Measurements from ENCODE around the gene CASK.
A peak's percentile ranks its signal among the peaks of the same experiment; 100 is the strongest.
"Not testable (repeated sequence)": the region's sequence is repeated elsewhere in the genome, so short reads cannot be mapped to it uniquely, and the experiment has no call there.

Gene CASK

GRCh38 chrX:41684940-41685339 is 238.4 kb downstream of the CASK start:
- DNase-seq, result no peak

DNA sequence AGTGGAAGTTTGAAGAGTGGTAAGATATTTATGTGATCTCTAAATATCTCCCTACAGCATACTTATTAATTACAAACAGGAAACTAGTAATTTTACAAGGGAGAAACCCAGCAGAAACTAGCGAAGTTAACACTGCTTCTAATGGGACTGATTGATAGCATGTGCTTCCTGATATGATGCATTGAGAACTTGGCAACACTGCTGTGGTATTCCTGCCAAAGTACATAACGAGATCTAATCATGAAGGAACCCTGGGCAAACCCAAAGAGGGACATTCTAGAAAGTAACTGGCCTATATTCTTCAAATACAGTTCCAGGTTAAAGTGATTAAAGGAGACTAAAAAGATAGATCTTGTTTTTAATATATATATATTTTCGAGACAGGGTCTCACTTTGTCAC is 239.2 kb downstream of the CASK start:
- peak; percentile 3 for DNase-seq

GRCh38 chrX:41677183-41678060 is 245.9 kb downstream of the CASK start:
- DNase-seq, result no peak

GRCh38 chrX:41676361-41676760 is 247.0 kb downstream of the CASK start:
- DNase-seq, result not testable (repeated sequence)

DNA sequence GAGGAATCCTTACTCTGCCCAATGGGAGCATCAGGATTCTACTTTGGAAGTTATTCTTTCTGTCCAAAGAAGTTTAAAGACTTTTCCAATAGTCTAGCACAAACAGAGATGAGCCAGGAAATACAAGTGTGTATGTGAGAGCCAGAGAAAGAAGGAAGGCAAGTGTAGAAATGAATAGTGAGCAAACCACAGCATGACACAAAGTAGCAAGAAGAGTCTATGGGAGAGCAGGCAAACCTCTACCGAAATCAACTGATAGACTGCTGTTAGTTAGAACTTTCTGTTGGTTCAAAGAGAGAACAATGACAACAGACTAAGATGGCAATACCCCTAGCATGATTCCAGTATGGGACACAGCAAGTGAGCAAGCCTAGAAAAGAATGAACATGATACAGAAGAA is 250.7 kb downstream of the CASK start:
- no peak for DNase-seq

GRCh38 chrX:41671082-41671481 is 252.3 kb downstream of the CASK start:
- no peak for DNase-seq

- no peak for DNase-seq
Observed at GRCh38 chrX:41670112-41670511, 253.2 kb downstream of the CASK start.

DNA sequence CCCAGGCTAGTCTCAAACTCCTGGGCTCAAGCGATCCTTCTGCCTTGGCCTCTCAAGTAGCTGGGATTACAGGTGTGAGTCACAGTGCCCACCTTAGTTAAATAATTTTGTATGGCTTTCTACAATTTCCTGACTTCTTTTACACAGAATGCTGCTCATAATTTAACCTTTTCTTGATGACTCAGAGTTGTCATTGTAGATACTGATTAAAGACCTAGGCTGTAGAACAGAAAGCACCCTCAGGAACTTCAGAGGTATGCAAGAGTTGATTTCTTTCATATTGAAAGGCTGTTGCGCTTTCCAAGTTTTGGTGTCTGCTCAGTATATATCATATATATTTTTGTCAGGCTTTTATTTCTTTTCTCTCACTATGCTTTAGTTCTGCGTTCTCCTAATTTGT is 255.7 kb downstream of the CASK start:
- DNase-seq, result no peak

DNA sequence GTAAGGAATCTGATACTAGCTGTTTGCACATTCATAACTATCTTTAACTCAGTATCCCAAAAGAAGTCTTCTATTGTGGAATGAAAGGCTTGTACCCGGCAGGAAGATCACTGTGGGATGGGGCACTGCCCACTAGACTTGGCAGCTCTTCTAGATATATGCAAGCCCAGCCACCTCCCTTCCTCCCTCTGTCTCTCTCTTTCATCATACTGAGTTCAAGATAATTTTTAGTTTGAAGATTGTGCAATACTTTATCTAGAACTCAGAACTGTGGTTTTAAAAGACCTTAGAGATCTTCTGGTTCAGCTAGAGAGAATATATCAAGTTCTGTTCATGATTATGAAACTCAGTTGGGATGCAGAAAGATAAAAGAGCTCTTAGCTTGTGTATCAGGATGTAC is 257.1 kb downstream of the CASK start:
- DNase-seq, result no peak

- DNase-seq, result no peak
Observed at GRCh38 chrX:41665686-41666085, 257.7 kb downstream of the CASK start.

- no peak for DNase-seq
Observed at GRCh38 chrX:41664908-41665307, 258.4 kb downstream of the CASK start.

DNA sequence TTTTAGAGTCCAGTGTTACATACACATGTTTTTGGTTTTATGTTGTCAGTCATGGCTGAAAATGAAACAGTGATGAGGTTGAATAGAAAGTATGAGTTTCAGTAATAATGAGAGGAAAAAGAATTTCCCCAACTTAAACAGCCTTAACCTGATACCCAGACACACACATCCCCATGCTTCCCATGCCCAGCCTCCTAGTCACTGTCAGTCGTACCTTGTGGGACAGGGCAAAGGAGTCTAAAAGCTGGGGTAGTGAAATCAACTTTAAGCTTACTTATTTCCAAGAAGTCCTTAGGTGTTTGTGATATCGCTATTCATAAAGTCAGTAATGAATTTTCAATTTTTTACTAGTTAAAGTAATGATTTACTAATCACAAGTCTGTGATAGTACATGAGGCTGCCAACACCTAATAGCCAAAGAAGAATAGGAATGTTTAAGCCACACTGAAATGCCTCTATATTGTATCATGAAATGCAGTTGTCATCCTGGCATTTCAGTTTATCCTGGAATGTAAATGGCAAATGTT is 258.9 kb downstream of the CASK start:
- DNase-seq, result no peak

- DNase-seq, result peak; percentile 80
Observed at GRCh38 chrX:41661366-41662095, 261.8 kb downstream of the CASK start.

GRCh38 chrX:41655631-41656030 is 267.7 kb downstream of the CASK start:
- DNase-seq, result no peak

DNA sequence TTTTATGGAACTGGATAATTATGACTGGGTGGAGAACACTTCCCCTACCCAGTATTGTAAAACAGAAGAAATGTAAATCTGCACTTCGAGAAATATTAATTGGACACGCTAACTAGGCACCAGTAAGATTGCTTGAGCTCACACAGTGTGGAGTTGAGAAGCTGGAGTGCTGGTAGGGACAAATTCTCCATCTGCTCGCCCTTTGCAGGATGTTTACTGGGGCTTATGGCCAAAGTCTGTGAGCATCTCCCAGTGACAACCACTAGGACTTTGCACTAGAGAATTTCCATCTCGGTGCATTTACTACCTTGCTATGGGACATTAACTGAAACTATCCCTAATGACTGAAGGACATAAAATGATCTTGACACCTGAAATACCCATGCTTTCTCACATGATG is 268.3 kb downstream of the CASK start:
- no peak for DNase-seq

DNA sequence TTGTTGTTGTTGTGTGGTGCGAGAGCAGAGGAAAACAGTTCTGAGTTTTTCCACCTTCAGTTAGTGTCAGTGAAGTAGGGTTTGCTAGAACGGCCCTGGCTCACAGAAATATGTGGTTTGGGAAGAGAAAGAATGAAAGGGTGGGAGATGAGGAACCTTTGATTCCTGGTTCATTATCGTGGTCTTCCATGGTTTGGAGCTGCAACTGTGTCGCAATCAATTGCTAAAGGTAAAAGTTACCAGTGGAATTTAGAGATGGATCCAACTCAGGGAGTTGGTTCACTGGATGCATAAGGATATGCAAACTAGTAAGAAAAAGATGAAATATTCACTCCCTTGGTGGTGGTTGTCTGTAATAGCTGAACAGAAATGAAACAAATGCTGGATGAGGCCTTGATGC is 270.2 kb downstream of the CASK start:
- DNase-seq, result no peak

GRCh38 chrX:41646201-41646600 is 277.2 kb downstream of the CASK start:
- not testable (repeated sequence) for DNase-seq

GRCh38 chrX:41634284-41634683 is 289.1 kb downstream of the CASK start:
- no peak for DNase-seq

GRCh38 chrX:41630091-41630490 is 293.3 kb downstream of the CASK start:
- no peak for DNase-seq

DNA sequence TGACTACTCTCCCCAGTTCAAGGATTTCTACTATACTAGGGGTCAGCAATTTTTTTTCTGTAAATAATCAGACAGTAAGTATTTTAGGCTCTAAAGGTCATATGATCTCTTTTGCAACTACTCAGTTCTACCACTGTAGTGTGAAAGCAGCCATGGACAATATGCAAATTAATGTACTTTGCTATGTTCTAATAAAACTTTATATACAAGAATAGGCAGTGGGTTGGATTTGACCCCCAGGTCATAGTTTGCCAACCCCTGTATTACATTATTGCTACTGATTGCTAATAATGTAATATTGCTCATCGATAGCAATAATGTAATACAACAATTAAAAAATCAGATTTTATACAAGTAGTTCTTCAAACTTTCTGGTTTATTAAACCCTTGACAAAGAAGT is 293.8 kb downstream of the CASK start:
- DNase-seq, result no peak

DNA sequence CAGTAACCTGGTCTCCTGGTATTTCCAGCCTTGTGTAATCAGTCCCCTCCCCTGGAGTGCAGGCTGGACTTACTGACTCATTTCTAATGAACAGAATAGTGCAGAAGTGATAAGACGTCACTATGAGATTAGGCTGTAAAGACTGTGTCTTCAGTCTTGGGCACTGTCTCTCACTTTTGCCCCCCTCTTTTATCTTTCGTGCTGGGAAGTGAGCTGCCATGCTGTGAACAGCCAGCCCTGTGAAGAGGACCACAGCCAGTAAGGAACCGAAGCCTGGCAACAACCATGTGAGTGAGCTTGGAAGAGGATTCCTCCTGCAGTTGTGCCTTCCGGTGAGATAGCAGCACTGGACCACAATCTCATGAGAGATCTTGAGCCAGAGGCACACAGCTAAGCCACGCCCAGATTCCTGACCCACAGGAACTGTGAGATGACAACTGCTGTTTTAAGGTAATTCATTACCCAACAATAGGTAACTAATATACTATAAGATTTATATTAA is 302.1 kb downstream of the CASK start:
- DNase-seq, result no peak

DNA sequence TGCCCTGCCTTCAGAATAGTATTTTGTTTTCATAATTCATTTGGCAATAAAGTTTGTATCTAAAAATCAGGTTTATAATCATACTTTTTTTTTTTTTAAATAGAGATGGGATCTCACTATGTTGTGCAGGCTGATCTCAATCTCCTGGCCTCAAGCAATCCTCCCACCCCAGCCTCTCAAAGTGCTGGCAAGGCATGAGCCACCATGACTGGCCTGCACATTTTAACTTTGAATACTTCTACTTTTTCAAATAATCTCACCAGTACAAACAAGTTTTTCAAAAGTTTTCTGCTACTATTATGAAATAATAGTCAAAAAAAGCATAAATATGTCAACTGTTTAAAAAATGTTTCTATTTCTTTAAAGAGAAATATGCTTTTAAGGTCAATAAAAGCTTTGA is 304.1 kb downstream of the CASK start:
- DNase-seq, result no peak

DNA sequence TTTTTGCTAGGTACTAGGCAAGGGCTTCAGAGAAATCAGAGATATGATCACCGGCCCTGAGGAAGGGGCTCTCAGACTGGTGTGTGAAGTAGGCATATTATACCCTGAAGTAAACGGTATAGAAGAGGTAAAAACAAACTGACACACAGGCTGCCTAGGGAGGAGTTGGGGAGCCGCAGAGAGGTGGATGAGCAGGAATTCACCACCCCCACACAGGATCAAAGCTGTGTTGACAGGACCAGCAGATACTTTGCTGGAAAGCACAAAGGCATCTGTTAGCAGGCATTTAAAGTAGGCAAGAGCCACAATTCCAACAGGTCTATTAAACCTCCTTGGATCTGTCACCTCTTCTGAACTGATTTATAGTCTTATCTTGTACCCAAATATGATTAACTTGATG is 306.4 kb downstream of the CASK start:
- DNase-seq, result peak; percentile 55

- no peak for DNase-seq
Observed at GRCh38 chrX:41616255-41616654, 307.1 kb downstream of the CASK start.

All from NCI-H82 (cell line).